Measurements from ENCODE around the gene LRCH4. TPM values are rescaled to one million over a fixed set of nuclear protein-coding genes. Genes with fewer than 3 reads are reported as not detected.

LRCH4 gene
- polyA plus RNA-seq, 2 donors, result 32.3 to 73.4 TPM

- WGBS, 2 donors, result 88 to 89% methylated on average over 17 of the region's 17 CpGs
- no peak overlapping the region for H3K27ac ChIP-seq (ENCODE audit: low read depth in 2 of 2, low read length in 1 of 2)
- peaks cover 11 to 66% of the 10 kb centered on the region in 2 donors for H3K36me3 ChIP-seq (ENCODE audit: control insufficient read depth in 2 of 2, insufficient read depth in 2 of 2, low read length in 1 of 2)
- no peaks in the 10 kb centered on the region for H3K9me3 ChIP-seq (ENCODE audit: control insufficient read depth in 2 of 2, insufficient read depth in 1 of 2, low read depth in 1 of 2, low read length in 1 of 2)
- H3K27me3 ChIP-seq (ENCODE audit: control insufficient read depth in 1 of 2, insufficient read depth in 2 of 2, low read length in 2 of 2), result no peaks in the 10 kb centered on the region
- peaks cover 0 to 7% of the 10 kb centered on the region in 2 donors for H3K4me1 ChIP-seq (ENCODE audit: control insufficient read depth in 2 of 2, insufficient read depth in 2 of 2, low read length in 1 of 2)
- H3K4me3 ChIP-seq (ENCODE audit: low read depth in 1 of 2, low read length in 2 of 2), result no peak overlapping the region
Observed at GRCh38 chr7:100575746-100576383, 10.1 kb downstream of the LRCH4 start.

DNA sequence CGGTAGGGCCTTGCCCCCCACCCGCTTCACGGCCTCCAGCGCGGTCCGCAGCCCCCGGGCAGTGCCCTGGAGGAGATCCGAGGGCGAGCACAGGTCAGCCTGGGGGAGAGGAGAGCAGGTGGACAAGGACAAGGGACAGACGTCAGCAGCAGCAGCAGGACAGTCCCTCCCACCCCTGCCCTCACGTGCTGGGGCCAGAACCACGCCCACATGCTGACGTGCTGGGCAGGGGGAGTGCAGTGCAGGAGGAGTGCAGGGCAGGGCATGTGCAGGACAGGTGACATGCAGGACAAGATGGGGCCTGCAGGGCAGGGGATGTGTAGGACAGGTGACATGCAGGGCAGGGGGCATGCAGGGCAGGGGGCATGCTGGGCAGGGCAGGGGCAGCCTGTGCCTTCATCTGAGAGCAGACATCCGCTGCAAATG is 10.7 kb downstream of the LRCH4 start:
- Histone ChIP-seq H3K36me3 (ENCODE audit: control insufficient read depth in 2 of 2, insufficient read depth in 2 of 2, low read length in 1 of 2) (peaks cover 11 to 59% of the 10 kb centered on the region in 2 donors), H3K4me1 (ENCODE audit: control insufficient read depth in 2 of 2, insufficient read depth in 2 of 2, low read length in 1 of 2) (peaks cover 0 to 8% of the 10 kb centered on the region in 2 donors), H3K27ac (ENCODE audit: low read depth in 2 of 2, low read length in 1 of 2) (no peak overlapping the region), H3K27me3 (ENCODE audit: control insufficient read depth in 1 of 2, insufficient read depth in 2 of 2, low read length in 2 of 2) (no peaks in the 10 kb centered on the region), H3K4me3 (ENCODE audit: low read depth in 1 of 2, low read length in 2 of 2) (no peak overlapping the region), H3K9me3 (ENCODE audit: control insufficient read depth in 2 of 2, insufficient read depth in 1 of 2, low read depth in 1 of 2, low read length in 1 of 2) (no peaks in the 10 kb centered on the region)
- 77 to 83% methylated on average over 14 of the region's 14 CpGs for WGBS, 2 donors

DNA sequence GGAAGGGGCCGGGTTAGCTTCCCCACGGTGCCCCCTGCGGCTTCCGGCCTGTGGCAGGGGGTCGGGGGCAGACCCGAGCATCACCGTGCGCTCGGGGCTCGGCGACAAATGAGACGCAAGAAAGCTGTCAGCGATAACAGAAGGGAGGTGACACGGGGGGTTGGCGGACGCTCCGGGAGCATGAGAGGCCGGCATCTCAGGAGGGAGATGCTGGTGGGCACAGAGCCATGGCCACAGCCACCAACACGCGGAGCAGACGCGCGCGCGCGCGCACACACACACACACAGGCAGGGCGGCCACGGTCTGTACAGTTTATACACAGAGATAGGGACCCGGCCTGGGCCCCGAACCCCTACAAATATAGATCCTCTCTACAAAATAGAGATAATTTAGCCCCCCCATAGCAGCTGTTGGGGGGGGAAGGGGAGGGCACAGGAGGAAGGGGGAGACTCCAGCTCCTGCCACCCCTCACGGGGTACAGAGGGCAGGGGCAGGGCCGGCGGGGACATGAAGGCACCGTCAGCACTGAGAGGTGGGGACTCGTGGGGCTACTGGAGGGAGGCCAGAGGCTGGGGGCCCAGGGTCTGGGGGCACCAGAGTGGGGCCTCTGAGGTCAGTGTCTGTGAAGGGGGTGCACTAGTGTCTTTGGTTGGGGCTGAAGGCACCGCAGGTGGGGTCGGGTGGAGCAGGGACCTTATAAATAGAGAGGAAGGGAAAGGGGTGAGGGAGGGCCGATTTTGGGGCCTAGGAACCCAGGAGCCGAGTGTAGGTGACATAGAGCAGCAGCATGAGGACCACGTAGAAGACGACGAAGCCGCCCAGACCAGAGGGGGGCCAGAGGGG is 11.3 kb downstream of the LRCH4 start:
- Histone ChIP-seq H3K27me3 (ENCODE audit: control insufficient read depth in 1 of 2, insufficient read depth in 2 of 2, low read length in 2 of 2) (no peaks in the 10 kb centered on the region), H3K4me3 (ENCODE audit: low read depth in 1 of 2, low read length in 2 of 2) (no peak overlapping the region), H3K36me3 (ENCODE audit: control insufficient read depth in 2 of 2, insufficient read depth in 2 of 2, low read length in 1 of 2) (peaks cover 11 to 53% of the 10 kb centered on the region in 2 donors), H3K27ac (ENCODE audit: low read depth in 2 of 2, low read length in 1 of 2) (no peak overlapping the region), H3K4me1 (ENCODE audit: control insufficient read depth in 2 of 2, insufficient read depth in 2 of 2, low read length in 1 of 2) (peaks cover 0 to 13% of the 10 kb centered on the region in 2 donors), H3K9me3 (ENCODE audit: control insufficient read depth in 2 of 2, insufficient read depth in 1 of 2, low read depth in 1 of 2, low read length in 1 of 2) (no peaks in the 10 kb centered on the region)
- WGBS, 2 donors, result 93 to 94% methylated on average over 44 of the region's 44 CpGs

DNA sequence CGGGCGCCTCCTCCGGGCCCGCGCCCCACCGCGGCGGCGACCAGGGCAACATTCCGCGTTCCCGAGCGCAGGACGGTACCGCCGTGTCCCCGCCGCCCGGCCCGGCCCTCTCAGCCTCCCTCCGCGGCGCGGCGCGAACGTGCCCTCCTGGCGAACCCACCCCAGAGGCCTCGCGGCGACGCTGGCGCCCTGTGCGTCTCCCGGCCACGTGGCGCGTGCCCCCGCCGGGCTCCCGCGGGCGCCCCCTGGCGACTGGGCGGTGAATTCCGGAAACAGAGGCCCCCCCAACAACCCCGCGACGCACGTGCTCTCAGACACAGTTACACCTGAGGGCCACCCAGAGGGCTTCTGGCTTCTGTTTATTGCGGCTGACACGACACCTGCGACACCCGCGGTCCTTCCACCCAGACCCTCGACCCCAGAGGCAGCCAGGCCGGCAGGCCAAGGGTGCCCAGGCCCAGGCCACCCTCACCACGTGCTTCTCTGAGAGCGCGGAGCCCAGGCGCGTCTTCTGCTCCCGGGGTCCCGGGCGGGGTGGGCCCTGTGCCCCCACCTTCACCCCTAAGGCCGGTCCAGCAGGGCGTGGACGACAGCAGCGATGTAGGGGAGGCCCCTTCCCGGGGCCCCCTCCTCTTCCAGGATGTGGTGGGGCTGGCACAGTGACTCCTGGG is 12.1 kb downstream of the LRCH4 start, which contains the start of gene SAP25:
Gene SAP25 (minus strand): TSS at position 210 of the 671 bp plus-strand sequence. CDS start 158 bp downstream, at position 52.
- Histone ChIP-seq H3K4me1 (ENCODE audit: control insufficient read depth in 2 of 2, insufficient read depth in 2 of 2, low read length in 1 of 2) (peaks cover 0 to 19% of the 10 kb centered on the region in 2 donors), H3K4me3 (ENCODE audit: low read depth in 1 of 2, low read length in 2 of 2) (no peak within 1 kb of the TSS), H3K27ac (ENCODE audit: low read depth in 2 of 2, low read length in 1 of 2) (no peak within 1 kb of the TSS), H3K36me3 (ENCODE audit: control insufficient read depth in 2 of 2, insufficient read depth in 2 of 2, low read length in 1 of 2) (peaks cover 11 to 49% of the 10 kb centered on the region in 2 donors), H3K27me3 (ENCODE audit: control insufficient read depth in 1 of 2, insufficient read depth in 2 of 2, low read length in 2 of 2) (no peaks in the 10 kb centered on the region), H3K9me3 (ENCODE audit: control insufficient read depth in 2 of 2, insufficient read depth in 1 of 2, low read depth in 1 of 2, low read length in 1 of 2) (no peaks in the 10 kb centered on the region)
- WGBS, 2 donors, result 92 to 93% methylated on average over 67 to 70 of the region's 70 CpGs

DNA sequence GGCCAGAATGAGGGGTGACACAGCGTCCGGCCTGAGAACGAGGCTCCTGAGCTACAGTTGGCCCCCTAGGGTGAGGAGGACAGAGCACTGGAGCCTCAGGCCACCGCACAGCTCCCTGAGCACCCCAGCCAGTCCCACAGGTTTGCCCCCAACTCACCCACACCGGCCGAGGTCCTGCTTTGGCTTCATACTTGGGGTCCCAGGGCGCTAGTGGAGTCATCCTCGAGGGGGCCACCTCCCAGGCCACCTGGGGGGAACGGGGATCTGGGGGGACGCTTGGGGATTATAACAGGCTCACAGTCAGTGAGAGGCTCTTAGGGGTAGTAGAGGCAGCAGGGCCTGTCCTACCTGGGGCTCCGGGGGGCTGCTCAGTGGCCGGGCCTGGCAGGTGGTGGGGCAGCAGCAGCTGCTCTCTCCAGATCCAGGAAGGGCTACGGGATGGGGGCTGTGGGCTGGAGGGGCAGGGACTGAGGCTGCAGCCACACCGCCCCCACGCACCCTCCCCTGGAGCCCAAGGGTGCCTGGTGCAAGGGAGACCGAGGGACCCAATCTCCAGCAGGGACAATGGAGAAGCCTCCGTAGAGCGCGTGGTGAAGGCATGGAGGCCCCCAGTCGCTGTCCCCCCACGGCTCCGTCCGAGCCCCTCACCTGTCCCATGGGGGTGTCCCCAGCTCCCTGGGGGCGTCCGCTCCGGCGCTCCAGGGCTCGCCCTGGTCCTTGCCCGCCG is 12.8 kb downstream of the LRCH4 start:
- Histone ChIP-seq H3K4me3 (ENCODE audit: low read depth in 1 of 2, low read length in 2 of 2) (no peak overlapping the region), H3K27ac (ENCODE audit: low read depth in 2 of 2, low read length in 1 of 2) (no peak overlapping the region), H3K27me3 (ENCODE audit: control insufficient read depth in 1 of 2, insufficient read depth in 2 of 2, low read length in 2 of 2) (no peaks in the 10 kb centered on the region), H3K36me3 (ENCODE audit: control insufficient read depth in 2 of 2, insufficient read depth in 2 of 2, low read length in 1 of 2) (peaks cover 11 to 42% of the 10 kb centered on the region in 2 donors), H3K4me1 (ENCODE audit: control insufficient read depth in 2 of 2, insufficient read depth in 2 of 2, low read length in 1 of 2) (peaks cover 0 to 19% of the 10 kb centered on the region in 2 donors), H3K9me3 (ENCODE audit: control insufficient read depth in 2 of 2, insufficient read depth in 1 of 2, low read depth in 1 of 2, low read length in 1 of 2) (no peaks in the 10 kb centered on the region)
- 93 to 96% methylated on average over 25 to 30 of the region's 30 CpGs for WGBS, 2 donors

GRCh38 chr7:100572281-100572948 is 13.5 kb downstream of the LRCH4 start:
- Histone ChIP-seq H3K36me3 (ENCODE audit: control insufficient read depth in 2 of 2, insufficient read depth in 2 of 2, low read length in 1 of 2) (peaks cover 11 to 35% of the 10 kb centered on the region in 2 donors), H3K4me3 (ENCODE audit: low read depth in 1 of 2, low read length in 2 of 2) (no peak overlapping the region), H3K27ac (ENCODE audit: low read depth in 2 of 2, low read length in 1 of 2) (no peak overlapping the region), H3K27me3 (ENCODE audit: control insufficient read depth in 1 of 2, insufficient read depth in 2 of 2, low read length in 2 of 2) (no peaks in the 10 kb centered on the region), H3K9me3 (ENCODE audit: control insufficient read depth in 2 of 2, insufficient read depth in 1 of 2, low read depth in 1 of 2, low read length in 1 of 2) (no peaks in the 10 kb centered on the region), H3K4me1 (ENCODE audit: control insufficient read depth in 2 of 2, insufficient read depth in 2 of 2, low read length in 1 of 2) (peaks cover 3 to 19% of the 10 kb centered on the region in 2 donors)
- 80 to 84% methylated on average over 17 to 20 of the region's 20 CpGs for WGBS, 2 donors

DNA sequence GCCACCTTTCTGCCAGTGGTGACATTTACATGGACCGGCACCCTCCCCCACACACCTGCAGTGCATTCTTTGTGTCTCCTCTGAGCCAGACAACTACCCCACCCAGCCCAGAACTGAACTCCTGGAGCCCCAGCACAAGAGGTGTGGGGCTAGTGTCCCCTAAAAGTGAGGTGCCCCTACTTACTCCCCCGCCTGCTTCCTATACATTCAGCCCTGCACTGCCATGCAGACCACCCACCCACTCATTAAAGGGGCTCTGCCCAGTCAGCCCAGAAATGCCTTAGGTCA is 14.2 kb downstream of the LRCH4 start:
- no peak overlapping the region for H3K4me3 ChIP-seq (ENCODE audit: low read depth in 1 of 2, low read length in 2 of 2)
- peaks cover 4 to 19% of the 10 kb centered on the region in 2 donors for H3K4me1 ChIP-seq (ENCODE audit: control insufficient read depth in 2 of 2, insufficient read depth in 2 of 2, low read length in 1 of 2)
- H3K9me3 ChIP-seq (ENCODE audit: control insufficient read depth in 2 of 2, insufficient read depth in 1 of 2, low read depth in 1 of 2, low read length in 1 of 2), result no peaks in the 10 kb centered on the region
- peaks cover 11 to 29% of the 10 kb centered on the region in 2 donors for H3K36me3 ChIP-seq (ENCODE audit: control insufficient read depth in 2 of 2, insufficient read depth in 2 of 2, low read length in 1 of 2)
- H3K27me3 ChIP-seq (ENCODE audit: control insufficient read depth in 1 of 2, insufficient read depth in 2 of 2, low read length in 2 of 2), result no peaks in the 10 kb centered on the region
- 88 to 92% methylated on average over 2 of the region's 2 CpGs for WGBS, 2 donors
- no peak overlapping the region for H3K27ac ChIP-seq (ENCODE audit: low read depth in 2 of 2, low read length in 1 of 2)

DNA sequence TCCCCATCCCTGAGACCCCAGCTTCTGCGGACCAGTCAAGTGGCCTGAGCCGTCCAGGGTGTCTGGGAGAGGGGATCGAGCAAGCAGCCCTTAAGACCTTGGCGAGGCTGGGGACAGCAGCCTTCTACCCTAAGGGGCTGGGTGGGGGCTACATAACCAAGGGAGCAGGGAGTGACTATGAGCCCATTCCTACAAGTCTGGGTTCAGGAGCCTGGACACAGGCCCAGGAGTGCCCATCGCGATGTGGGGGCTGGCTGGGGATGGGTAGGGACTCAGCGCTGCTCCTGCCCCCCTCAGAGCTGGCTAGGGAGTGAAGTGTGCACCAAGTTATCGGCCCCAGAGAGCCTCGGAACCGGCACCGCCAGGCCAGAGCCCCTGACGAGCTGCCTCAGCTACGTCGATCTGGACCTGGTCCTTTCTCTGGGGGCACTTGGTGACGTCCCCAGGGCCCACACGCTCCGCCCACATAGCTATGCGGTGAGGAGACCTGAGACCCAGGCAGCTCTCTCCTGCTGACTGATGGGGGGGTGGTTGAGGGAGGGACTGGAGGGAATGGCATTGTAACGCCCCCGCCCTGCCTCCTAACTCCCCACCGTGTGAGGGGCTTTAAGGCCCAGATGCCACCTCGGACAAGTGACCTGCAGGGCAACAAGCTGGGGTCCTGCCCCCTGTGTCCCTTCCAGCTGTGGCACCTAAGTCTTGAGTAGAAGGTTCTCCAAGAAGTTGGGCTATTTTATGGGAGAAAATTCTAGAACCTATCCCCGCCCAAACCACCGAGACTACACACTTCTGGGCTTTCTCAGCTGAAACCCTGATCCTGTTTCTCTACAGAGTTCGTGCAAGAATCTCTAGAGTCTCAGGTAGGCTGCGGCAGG is 14.7 kb downstream of the LRCH4 start:
- Histone ChIP-seq H3K27ac (ENCODE audit: low read depth in 2 of 2, low read length in 1 of 2) (no peak overlapping the region), H3K4me1 (ENCODE audit: control insufficient read depth in 2 of 2, insufficient read depth in 2 of 2, low read length in 1 of 2) (peaks cover 4 to 19% of the 10 kb centered on the region in 2 donors), H3K36me3 (ENCODE audit: control insufficient read depth in 2 of 2, insufficient read depth in 2 of 2, low read length in 1 of 2) (peaks cover 6 to 24% of the 10 kb centered on the region in 2 donors), H3K4me3 (ENCODE audit: low read depth in 1 of 2, low read length in 2 of 2) (no peak overlapping the region), H3K9me3 (ENCODE audit: control insufficient read depth in 2 of 2, insufficient read depth in 1 of 2, low read depth in 1 of 2, low read length in 1 of 2) (no peaks in the 10 kb centered on the region), H3K27me3 (ENCODE audit: control insufficient read depth in 1 of 2, insufficient read depth in 2 of 2, low read length in 2 of 2) (no peaks in the 10 kb centered on the region)
- 73 to 77% methylated on average over 26 of the region's 26 CpGs for WGBS, 2 donors

Data from esophagus (tissue), 2 donors.